GM10248 (cell line): ENCODE measurements around the gene PPM1B.

Experiments
- CTCF ChIA-PET: fragments of 300-600 bp; sonication (Branson Sonifier 250); formaldehyde crosslinking; extraction: SDS; loops from one replicate; lab custom pipeline; 2021; ENCODE audit warnings: antibody characterized with exemption; lab: Yijun Ruan, JAX
- POLR2A ChIA-PET: fragments of 350-650 bp; sonication (Branson Sonifier 250); formaldehyde crosslinking; extraction: SDS; loops from one replicate; lab custom pipeline; 2020; ENCODE audit warnings: antibody characterized with exemption; lab: Yijun Ruan, JAX
- DNase-seq: peaks from one replicate; pipeline ENCODE4 v3.0.0; 2012; ENCODE audit errors: extremely low spot score
- TF ChIP-seq, protein P1 (sequence below): IDR thresholded peaks from 2 replicates; pipeline ENCODE4 v1.5.1; 2012; ENCODE audit warnings: mild to moderate bottlenecking, low read depth; ENCODE audit errors: extremely low read depth, missing control alignments, control extremely low read depth

The PPM1B gene

DNA sequence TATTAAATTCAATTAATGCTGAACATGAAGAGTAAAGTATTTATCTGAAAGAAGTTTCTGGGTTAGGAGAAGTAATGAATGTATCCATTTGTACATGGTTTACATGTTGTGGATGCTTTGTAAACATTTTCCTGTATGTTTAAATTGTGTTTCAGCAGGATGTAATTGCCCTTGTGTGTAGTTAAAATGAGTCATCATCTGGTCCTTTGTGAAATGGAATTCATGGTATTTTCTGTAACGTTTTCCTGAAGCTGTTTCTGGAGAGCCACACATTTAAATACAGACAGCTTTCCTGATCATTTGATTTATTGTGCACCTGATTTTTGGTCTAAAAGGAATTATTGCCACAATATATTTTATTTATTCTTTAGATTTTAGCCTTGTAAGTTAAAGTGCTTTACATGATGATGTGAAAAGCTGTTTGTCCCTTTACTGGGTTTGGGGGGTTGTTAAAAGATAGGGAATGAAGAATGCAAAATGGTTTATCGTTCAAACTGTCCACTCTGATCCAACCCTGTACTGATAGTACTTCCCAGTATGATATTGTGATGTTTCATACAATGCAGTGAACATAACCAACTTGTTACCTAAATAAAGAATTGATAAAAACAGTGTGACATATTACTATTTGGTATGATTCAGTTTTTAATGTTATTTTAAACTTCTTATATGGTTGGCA, 64.9 kb downstream of the PPM1B start:
- CTCF ChIA-PET = interaction anchor here (0.8 to 4.6 kb wide), 4 partner anchors 11 to 40 kb away, joined by 3 to 22 read pairs (median 8); no protein-coding TSS in a partner anchor
- no peak for DNase-seq
- POLR2A ChIA-PET = no interaction called here

DNA sequence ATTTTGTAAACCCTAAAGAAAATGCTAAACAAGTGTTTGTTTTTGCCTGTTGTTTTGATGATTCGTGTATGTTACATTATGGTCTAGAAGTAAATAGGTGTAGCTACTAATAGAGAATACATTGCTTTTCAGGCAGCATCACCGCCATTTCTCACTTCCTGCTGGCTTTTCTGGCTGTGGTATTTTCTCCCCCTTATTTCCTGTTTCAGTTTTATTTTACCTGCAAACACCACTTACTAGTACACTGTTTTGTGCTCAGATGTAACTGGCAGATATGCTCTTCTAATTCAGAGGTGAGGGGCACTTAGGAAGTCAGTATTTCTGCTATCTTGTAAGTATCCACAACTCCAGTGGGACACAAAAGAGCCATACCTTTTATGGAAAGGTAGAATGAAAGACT, 68.5 kb downstream of the PPM1B start:
- ChIA-PET POLR2A (no interaction called here), CTCF (interaction anchor here (2.8 to 4.6 kb wide), 2 partner anchors 8 to 13 kb away, joined by 8 to 22 read pairs; no protein-coding TSS in a partner anchor)
- TF ChIP-seq, protein P1, sequence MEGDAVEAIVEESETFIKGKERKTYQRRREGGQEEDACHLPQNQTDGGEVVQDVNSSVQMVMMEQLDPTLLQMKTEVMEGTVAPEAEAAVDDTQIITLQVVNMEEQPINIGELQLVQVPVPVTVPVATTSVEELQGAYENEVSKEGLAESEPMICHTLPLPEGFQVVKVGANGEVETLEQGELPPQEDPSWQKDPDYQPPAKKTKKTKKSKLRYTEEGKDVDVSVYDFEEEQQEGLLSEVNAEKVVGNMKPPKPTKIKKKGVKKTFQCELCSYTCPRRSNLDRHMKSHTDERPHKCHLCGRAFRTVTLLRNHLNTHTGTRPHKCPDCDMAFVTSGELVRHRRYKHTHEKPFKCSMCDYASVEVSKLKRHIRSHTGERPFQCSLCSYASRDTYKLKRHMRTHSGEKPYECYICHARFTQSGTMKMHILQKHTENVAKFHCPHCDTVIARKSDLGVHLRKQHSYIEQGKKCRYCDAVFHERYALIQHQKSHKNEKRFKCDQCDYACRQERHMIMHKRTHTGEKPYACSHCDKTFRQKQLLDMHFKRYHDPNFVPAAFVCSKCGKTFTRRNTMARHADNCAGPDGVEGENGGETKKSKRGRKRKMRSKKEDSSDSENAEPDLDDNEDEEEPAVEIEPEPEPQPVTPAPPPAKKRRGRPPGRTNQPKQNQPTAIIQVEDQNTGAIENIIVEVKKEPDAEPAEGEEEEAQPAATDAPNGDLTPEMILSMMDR = no peak
- peak; percentile 42 for DNase-seq

More for the DNA sequence above, 64.9 kb downstream of the PPM1B start:
- TF ChIP-seq, protein P1 = no peak

DNA sequence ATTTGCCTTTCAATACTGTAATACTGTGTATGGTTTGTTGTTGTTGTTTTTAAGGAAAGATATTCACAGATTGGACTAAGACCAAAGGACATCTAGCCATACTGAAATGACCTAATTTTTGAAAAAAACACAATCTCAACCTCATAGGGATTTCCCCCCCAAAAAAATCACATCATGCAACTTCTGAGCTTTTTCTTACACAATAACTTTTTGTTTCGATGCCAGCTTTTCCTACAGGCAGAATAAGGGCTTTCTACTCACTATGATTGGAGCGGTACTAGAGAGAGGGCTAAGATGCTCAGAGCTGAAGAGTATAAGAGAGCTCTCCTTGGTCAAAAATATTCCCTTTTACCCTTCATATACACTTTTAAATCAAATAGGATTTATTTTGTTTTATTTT, 74.2 kb downstream of the PPM1B start:
- CTCF ChIA-PET = interaction anchor here (0.6 to 2.8 kb wide), 14 partner anchors 8 to 715 kb away, joined by 3 to 13 read pairs (median 4); partner anchors contain the start of genes CAMKMT and PREPL
- TF ChIP-seq, protein P1 = no peak
- POLR2A ChIA-PET = no interaction called here

DNA sequence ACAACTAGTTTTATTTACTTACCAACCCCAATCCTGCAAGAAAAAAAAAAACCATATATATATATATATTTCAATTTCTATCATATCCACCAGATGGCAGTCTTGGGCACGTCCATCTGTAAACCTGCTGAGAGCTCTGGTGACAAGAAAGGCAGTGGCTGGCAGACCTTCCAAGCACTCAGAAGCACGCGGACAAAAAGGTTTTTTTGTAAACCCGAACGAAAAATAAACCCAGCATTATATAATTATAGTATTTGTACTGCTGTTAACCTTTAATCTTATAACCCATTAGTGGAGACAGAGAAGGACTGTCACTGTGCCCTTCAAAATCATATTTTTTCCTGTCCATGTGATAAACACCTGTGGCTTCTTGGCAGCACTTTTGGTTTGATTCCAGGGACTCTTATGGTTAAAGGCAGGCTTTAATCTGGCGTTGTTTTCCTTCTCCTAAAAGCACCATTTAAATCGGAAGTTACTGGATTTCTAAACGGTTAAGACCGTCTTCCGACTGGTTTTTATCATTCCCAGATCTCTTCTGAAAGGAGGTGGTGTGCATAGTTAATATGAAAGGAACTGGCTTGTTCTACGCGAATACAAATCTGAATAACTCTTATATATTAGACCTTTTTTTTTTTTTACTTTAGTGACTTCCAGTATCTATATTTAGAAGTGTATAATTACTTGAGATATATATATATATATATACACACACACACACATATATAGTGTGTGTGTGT, 75.6 kb downstream of the PPM1B start:
- peak; percentile 55 for DNase-seq
- ChIA-PET CTCF (interaction anchor here (0.6 to 3.9 kb wide), 14 partner anchors 9 to 1267 kb away, joined by 3 to 22 read pairs (median 4); partner anchors contain the start of genes CAMKMT and PREPL), POLR2A (interaction anchor here (0.7 kb wide), 1 partner anchor 63 kb away, joined by 4 read pairs; no protein-coding TSS in a partner anchor)
- TF ChIP-seq, protein P1 = peak; percentile 29

More for the DNA sequence above, 74.2 kb downstream of the PPM1B start:
- DNase-seq = no peak

DNA sequence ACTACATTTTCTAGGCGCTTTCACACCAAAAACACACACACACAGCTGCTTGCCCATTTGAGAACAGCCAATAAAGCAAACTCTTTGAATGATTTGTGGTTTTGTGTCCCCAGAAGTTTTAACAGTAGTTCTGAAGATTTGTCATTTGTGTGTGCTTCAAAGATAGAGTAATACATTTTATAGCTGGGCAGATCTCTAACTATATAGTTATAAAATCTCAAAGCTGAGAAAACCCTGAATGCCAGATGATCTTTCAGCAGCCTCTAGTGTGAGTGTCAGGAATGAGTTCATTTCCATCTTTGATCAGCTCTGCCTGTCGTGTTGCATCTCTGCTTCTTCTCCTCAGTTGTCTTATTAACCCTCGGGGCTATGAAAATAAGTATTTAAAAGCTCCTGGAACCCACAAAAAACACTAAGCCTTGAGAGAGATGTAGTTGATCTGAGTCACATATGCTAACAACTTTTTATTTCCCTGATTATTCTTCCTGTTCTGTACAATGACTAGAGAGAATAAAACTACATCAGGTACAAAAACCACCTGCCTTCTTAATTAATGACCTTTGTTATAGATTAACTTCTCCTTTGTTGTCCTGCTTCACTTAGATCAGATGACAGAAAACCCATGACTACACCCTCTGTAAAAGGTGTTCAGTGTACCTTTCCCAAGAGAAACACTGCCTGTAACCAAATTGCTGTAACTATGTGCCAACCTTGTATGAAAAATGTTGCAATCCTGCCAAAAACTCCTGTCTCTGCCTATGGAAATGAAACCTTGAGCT, 76.6 kb downstream of the PPM1B start:
- POLR2A ChIA-PET = no interaction called here
- CTCF ChIA-PET = interaction anchor here (1.0 to 3.9 kb wide), 11 partner anchors 10 to 711 kb away, joined by 3 to 22 read pairs (median 4); no protein-coding TSS in a partner anchor
- no peak for DNase-seq
- TF ChIP-seq, protein P1 = no peak
